H1 (cell line): Measurements from ENCODE around the gene PRAMEF12.
"Not testable (repeated sequence)": the region's sequence is repeated elsewhere in the genome, so short reads cannot be mapped to it uniquely, and the experiment has no call there.

Experiments used
- BRCA1 ChIP-seq: IDR thresholded peaks from 2 replicates; pipeline ENCODE4 v1.6.1; 2012; ENCODE audit warnings: low read depth, low read length, improper control_type of control experiment
- CTCF ChIP-seq, 3 experiments: IDR thresholded peaks; 1 replicate in 2 of 3; 2 replicates in 1 of 3; pipeline versions ENCODE4 v1.5.1 to v1.6.1; 2011; ENCODE audit warnings: low read length in 3 of 3, mild to moderate bottlenecking in 3 of 3, inconsistent platforms in 2 of 3, low read depth in 1 of 3, moderate library complexity in 1 of 3; ENCODE audit not compliant: insufficient read depth in 1 of 3; ENCODE audit errors: control extremely low read depth in 1 of 3
- EZH2 ChIP-seq: fragments of 200-600 bp; sonication (generic); IDR thresholded peaks from 2 replicates; pipeline ENCODE4 v1.7.1; 2012; ENCODE audit warnings: low read depth, mild to moderate bottlenecking, moderate library complexity, low read length, inconsistent platforms; ENCODE audit not compliant: severe bottlenecking
- GABPA ChIP-seq: IDR thresholded peaks from 2 replicates; pipeline ENCODE4 v1.6.1; 2011; ENCODE audit warnings: mild to moderate bottlenecking, low read length, moderate library complexity, borderline replicate concordance; ENCODE audit not compliant: insufficient read depth
- GTF2F1 ChIP-seq: IDR thresholded peaks from 2 replicates; pipeline ENCODE4 v1.6.1; 2012; ENCODE audit warnings: low read depth, low read length, improper control_type of control experiment, borderline replicate concordance
- HDAC6 ChIP-seq: IDR thresholded peaks from one replicate; pipeline ENCODE4 v1.7.1; 2012; ENCODE audit warnings: low read depth, mild to moderate bottlenecking, inconsistent platforms, low read length, moderate library complexity
- POLR2A ChIP-seq, 2 experiments: IDR thresholded peaks; 1 replicate in 1 of 2; 2 replicates in 1 of 2; pipeline ENCODE4 v1.6.1; 2011; ENCODE audit warnings: low read depth in 2 of 2, low read length in 2 of 2, mild to moderate bottlenecking in 2 of 2; ENCODE audit errors: control extremely low read depth in 1 of 2
- RBBP5 ChIP-seq: IDR thresholded peaks from 2 replicates; pipeline ENCODE4 v1.7.1; 2012; ENCODE audit warnings: low read depth, mild to moderate bottlenecking, inconsistent platforms, low read length, moderate library complexity, borderline replicate concordance
- SP2 ChIP-seq: IDR thresholded peaks from 2 replicates; pipeline ENCODE4 v1.6.1; 2012; ENCODE audit warnings: mild to moderate bottlenecking, low read length, inconsistent platforms
- SUZ12 ChIP-seq: fragments of 200-600 bp; sonication (generic); IDR thresholded peaks from 2 replicates; pipeline ENCODE4 v1.6.1; 2012; ENCODE audit warnings: mild to moderate bottlenecking, inconsistent platforms, low read length, moderate library complexity, mixed read lengths

- TF ChIP-seq CTCF (IDR thresholded peaks at IDR 0.05; ENCODE audit: control extremely low read depth in 1 of 3, insufficient read depth in 1 of 3, low read depth in 1 of 3, low read length in 3 of 3); GTF2F1; HDAC6; SP2; SUZ12; POLR2A (IDR thresholded peaks at IDR 0.05; ENCODE audit: control extremely low read depth in 1 of 2, low read depth in 2 of 2, low read length in 2 of 2); GABPA; RBBP5; BRCA1; EZH2: not testable (repeated sequence)
These were observed 11.2 kb downstream of the PRAMEF12 start for GRCh38 chr1:12784729-12785128.
